Pons (tissue), 1 donor: Measurements from ENCODE around the gene B3GALT6.
"Not testable (repeated sequence)": the region's sequence is repeated elsewhere in the genome, so short reads cannot be mapped to it uniquely, and the experiment has no call there.

ENCODE experiments used
- DNase-seq: peaks from one replicate; pipeline ENCODE4 v3.0.0-alpha.2; 2016; ENCODE audit warnings: low spot score

Gene B3GALT6

GRCh38 chr1:1232208-1232795, at the start of gene B3GALT6:
TSS of gene B3GALT6 (plus strand) at chr1:1232237. CDS start at chr1:1232279, 42 bp downstream.
- DNase-seq = no peak

DNA sequence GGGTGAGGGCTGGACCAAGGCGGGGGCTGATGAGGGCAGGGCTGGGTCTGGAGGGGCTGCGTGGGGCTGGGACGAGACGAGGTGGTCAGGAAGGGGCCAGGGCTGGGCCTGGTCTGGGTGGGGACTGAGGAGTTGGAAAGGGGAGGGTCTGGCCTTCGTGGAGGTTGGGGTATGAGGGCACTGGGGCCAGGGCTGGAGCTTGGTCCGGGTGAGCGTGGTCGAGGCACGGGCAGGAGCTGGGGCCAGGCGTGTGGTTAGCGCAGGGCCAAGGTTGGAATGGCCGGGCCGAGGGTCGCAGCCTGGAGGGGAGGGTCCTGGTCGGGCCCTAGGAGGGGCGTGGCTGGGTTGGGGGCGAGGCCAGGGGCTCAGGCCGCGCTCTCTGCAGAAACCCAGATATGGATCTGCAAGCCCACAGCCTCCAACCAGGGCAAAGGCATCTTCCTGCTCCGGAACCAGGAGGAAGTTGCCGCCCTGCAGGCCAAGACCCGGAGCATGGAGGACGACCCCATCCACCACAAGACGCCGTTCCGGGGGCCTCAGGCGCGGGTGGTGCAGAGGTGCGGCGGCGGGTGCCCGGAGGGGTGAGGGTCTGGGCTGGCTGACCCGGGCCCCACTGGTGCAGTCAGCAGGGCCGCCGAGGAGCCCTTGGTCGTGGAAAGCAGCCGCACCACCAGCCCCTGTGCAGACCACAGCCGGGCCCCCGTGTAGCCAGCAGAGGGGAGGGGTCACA, 49.4 kb upstream of the B3GALT6 start:
- DNase-seq = no peak

DNA sequence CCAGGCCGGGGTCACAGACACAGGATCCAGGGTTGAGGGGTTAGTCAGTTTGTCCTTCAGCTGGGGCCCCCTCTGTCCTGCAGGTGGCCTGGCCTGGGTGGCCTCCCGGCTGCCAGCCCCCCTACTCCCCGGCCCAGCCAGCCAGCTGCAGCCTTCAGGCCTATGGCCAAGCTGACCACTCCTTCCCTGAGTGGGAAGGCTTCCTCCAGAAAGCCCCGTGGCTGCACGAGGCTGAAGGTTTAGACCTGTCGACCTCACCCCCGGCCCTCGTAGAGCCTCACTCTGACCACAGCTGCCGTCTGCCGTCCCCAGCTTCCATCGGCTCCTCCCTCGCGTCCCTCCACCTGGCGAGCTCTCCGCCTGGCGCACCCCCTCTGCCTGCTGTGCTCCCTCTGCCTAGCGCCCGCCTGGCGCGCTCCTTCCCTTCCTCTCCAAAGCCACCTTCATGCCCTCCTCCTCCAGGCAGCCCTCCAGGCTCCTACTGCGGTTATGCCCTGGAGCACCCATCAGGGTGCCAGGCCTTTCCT, 48.8 kb upstream of the B3GALT6 start:
- DNase-seq = no peak

DNA sequence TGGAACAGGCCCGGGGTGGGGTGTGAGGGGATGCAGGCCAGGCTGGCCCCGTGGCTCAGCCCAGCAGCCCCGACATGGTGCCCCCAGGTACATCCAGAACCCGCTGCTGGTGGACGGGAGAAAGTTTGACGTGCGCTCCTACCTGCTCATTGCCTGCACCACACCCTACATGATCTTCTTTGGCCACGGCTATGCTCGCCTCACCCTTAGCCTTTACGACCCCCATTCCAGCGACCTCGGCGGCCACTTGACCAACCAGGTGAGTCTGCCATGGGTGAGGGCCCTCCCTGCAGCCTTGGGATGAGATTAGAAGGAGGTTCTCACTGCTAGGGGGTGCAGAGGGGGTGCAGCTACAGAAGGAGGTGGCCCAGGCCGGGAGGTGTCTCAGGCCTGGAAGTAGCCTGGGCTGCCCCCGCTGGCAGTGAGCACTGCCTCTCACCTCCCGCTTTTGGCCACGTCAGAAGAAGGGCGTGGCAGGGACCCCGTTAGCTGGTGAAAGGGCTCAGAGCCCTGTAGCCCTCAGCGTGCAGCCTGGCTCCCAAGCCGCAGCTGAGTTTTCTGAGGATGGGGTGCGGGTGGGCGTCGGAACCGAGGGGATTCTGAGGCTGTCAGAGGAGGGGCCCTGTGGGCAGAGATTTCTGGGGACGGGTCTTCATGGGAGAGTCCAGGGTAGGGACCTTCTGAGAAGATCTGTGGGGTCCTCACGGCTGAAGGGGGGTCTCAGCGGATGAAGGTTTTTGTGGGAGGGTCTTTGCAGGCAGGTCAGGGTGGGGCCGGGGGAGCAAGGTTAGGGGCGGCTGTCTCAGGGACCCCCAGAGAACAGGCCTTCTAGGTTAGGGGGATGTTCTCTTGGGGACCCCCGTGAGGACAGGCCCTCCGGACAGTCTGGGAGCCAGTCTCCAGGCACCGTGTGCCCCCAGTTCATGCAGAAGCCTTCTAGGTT, 47.9 kb upstream of the B3GALT6 start:
- no peak for DNase-seq

DNA sequence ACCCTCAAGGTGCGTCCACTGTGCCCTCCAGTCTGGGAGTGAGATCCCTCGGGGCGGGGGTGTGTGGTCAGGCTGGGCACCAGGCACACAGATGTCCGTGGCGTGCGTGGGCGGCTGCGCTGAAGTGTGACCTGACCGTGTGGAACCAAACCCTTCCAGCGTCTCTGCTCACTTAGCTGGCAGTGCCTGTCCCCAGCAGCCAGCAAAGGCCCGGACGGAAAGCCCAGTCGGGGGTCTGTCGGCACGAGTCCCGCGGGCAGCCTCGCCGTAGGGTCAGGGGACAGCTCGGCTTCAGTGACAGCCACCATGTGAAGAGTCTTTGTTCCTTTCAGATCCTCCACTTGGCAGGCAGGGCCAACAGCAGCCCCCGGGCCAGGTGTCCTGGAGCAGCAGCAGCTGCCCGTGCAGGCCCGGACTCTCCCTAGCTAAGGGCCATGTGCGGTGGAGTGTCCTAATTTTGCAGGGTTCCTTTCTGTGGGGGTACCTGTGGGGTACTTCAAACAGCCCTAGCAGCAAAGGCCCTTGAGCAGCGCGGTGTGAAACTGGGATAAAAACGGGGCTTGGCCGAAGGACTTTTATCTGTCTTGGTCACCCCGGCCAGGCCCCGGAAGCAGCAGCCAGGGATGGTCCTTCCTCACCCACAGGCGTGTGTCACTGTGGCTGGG, 46.8 kb upstream of the B3GALT6 start:
- peak; percentile 56 for DNase-seq

DNA sequence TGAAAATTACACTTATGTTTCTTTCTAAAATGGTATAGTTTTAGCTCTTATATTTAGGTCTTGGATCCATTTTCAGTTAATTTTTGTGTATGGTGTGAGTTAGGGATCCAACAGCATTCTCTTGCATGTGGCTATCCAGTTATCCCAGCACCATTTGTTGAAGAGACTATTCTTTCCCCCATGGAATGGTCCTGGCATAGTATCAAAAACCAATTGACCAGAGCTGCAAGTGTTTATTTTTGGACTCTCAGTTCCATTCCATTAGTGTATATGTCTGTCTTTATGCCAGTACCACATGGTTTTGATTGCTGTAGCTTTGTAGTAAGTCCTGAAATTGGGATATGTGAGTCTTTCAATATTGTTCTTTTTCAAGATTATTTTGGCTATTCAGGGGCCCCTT, 44.1 kb upstream of the B3GALT6 start:
- no peak for DNase-seq

GRCh38 chr1:1189111-1189510, 42.9 kb upstream of the B3GALT6 start:
- DNase-seq = no peak

- no peak for DNase-seq
Measured at GRCh38 chr1:1191734-1192133, 40.3 kb upstream of the B3GALT6 start.

GRCh38 chr1:1194723-1195122, 37.3 kb upstream of the B3GALT6 start:
- no peak for DNase-seq

GRCh38 chr1:1195726-1196125, 36.3 kb upstream of the B3GALT6 start:
- DNase-seq = not testable (repeated sequence)

GRCh38 chr1:1196431-1197187, 35.4 kb upstream of the B3GALT6 start:
- no peak for DNase-seq

- DNase-seq = no peak
Measured at GRCh38 chr1:1197188-1197500, 34.9 kb upstream of the B3GALT6 start.

GRCh38 chr1:1197551-1198422, 34.2 kb upstream of the B3GALT6 start:
- no peak for DNase-seq

GRCh38 chr1:1198423-1199140, 33.5 kb upstream of the B3GALT6 start:
- DNase-seq = no peak

DNA sequence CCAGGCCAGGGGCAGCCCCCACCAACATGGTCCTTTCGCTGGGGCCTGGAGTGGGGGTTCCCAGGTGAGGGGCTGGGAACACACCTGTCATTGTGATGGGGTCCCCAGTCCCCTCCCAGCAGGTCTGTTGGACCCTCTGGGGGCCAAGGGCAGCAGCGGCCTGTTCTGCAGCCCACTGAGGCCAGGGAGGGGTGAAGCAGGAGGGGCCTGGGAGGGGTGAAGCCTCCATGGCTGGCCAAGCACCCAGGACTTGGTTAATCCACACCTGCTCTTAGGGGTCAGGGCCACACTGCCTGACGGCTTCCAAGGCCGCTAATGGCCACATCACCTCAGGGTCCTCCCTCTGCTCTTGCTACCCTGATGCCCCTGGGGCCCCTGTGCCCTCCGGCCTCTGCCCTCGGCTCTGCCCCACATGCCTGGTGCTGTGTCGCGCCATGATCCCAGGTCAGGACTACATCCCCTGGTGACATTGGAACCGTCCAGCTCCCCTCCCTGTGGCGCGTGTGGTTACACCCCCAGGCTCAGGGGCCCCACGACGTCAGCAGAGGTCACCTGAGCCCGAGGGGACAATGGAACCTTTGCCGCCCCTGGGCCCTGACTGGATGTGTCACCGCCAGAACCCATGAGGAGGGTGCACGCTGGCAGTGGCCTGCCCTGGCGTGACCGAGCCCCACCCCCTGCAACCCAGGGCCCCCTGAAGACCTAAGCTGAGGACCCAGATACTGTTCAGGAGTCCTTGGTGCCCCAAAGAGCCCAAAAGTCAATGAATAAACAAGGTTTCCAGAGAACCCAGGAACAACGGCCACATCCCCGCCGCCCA, 32.7 kb upstream of the B3GALT6 start:
- no peak for DNase-seq

GRCh38 chr1:1199961-1200875, 31.8 kb upstream of the B3GALT6 start:
- DNase-seq = no peak
